VCaP (cell line): Measurements from ENCODE around the gene ZNF337.

ENCODE experiments used
- H3K27ac ChIP-seq: fragments of 450-650 bp; 2 replicates; pipeline ENCODE4 v1.5.1; 2017
- TF ChIP-seq, protein P1 (sequence below): fragments of 450-650 bp; conservative IDR thresholded peaks from 2 replicates; pipeline ENCODE4 v1.5.1; 2017; ENCODE audit warnings: mild to moderate bottlenecking, moderate library complexity

ZNF337 gene

DNA sequence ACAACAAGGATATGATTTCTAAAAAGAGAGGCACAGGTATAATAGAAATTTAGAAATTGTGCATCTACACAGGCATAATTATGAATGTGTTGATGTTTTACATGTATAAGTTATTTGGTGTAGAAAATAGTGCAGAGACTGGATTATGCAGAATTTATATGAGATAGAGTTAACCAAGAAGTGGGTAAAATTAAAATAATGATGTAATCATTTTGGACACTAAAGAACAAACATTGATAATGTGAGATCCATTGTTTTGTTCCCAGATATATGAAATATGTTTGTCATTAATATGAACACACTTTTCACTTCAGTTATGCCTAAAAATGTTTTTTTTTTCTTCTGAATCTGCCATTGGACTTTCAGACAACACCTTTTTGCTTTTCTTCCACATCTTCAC, 37.2 kb upstream of the ZNF337 start:
- TF ChIP-seq, protein P1, sequence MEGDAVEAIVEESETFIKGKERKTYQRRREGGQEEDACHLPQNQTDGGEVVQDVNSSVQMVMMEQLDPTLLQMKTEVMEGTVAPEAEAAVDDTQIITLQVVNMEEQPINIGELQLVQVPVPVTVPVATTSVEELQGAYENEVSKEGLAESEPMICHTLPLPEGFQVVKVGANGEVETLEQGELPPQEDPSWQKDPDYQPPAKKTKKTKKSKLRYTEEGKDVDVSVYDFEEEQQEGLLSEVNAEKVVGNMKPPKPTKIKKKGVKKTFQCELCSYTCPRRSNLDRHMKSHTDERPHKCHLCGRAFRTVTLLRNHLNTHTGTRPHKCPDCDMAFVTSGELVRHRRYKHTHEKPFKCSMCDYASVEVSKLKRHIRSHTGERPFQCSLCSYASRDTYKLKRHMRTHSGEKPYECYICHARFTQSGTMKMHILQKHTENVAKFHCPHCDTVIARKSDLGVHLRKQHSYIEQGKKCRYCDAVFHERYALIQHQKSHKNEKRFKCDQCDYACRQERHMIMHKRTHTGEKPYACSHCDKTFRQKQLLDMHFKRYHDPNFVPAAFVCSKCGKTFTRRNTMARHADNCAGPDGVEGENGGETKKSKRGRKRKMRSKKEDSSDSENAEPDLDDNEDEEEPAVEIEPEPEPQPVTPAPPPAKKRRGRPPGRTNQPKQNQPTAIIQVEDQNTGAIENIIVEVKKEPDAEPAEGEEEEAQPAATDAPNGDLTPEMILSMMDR, result no peak
- no peak overlapping the region for H3K27ac ChIP-seq

DNA sequence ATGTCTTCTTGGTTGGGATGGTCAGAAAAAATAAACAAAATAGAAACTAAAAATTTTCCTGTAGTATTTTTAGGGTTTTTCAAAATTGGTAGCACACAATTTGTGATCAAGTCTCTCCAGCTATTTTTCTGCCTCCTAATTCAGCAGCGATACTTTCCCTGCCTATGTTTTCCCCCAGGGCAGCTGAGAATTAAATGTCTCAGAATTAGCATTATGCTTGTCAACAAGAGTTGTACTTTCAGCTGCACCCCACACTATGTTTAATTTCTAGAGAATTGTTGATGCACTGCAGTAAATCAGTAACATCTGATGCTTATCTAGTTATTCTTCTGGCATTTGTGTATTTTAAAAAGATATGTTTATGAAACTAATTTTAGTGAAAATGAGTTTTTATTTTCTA, 34.2 kb upstream of the ZNF337 start:
- no peak overlapping the region for H3K27ac ChIP-seq
- TF ChIP-seq, protein P1, result no peak

DNA sequence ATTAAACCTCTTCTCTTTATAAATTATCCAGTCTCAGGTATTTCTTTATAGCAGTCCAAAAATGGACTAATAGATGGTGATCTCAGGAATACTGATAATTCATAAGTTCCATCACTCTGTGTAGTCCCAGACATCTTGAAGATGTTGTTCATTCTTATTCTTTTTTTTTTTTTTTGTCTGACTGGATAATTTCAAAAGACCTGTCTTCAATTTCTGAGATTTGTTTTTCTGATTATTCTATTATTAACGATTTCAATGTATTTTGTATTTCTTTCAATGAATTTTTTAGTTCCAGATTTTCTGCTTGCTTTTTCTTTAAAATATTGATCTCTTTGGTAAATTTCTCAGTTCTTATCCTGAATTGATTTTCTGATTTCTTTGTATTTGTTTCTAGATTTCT, 29.7 kb upstream of the ZNF337 start:
- TF ChIP-seq, protein P1, result no peak
- no peak overlapping the region for H3K27ac ChIP-seq

DNA sequence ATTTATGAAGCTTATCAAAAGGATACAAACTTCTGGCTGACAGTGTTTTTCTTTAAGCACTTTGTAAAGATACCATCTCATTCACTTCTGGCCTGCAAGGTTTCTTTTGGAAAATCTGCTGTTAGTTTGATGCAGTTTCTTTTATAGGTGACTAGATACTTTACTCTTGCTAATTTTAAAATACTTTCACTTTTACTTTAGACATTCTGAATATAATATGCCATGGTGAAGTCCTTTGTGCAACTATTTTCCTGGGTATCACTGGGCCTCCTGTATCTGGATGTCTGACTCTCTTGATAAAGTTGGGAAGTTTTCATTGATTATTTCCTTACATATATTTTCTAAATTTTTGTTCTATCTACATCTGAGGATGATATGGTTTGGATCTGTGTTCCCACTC, 29.0 kb upstream of the ZNF337 start:
- H3K27ac ChIP-seq, result no peak overlapping the region
- TF ChIP-seq, protein P1, result no peak

DNA sequence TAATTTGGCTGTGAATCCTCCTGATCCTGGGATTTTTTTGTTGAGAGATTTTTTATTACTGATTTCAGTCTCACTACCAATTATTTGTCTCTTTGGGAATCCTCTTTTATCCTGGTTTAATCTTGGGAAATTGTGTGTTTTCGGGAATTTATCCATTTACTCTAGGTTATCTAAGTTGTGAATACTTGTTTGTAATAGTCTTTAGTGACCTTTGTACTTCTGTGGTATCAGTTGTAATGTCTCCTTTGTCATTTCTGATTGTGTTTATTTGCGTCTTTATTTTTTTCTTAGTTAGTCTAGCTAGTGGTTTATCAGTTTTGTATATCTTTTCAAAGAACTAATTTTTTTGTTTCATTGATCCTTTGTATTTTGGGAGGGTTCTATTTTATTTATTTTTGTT, 27.3 kb upstream of the ZNF337 start:
- TF ChIP-seq, protein P1, result no peak

DNA sequence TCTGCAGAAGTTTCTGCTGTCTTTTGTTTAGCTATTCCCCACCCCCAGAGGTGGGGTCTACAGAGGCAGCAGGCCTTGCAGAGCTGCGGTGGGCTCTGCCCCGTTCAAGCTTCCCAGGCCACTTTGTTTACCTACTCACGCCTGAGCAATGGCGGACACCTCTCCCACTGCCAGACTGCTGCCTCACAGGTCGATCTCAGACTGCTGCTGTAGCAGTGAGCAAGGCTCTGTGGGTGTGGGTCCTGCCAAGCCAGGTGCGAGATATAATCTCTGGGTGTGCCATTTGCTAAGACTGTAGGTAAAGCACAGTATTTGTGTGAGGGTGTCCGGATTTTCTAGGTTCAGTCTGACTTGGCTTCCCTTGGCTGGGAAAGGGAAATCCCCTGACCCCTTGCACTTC, 23.6 kb upstream of the ZNF337 start:
- H3K27ac ChIP-seq, result no peak overlapping the region
- TF ChIP-seq, protein P1, result no peak

More for the DNA sequence above, 27.3 kb upstream of the ZNF337 start:
- no peak overlapping the region for H3K27ac ChIP-seq

DNA sequence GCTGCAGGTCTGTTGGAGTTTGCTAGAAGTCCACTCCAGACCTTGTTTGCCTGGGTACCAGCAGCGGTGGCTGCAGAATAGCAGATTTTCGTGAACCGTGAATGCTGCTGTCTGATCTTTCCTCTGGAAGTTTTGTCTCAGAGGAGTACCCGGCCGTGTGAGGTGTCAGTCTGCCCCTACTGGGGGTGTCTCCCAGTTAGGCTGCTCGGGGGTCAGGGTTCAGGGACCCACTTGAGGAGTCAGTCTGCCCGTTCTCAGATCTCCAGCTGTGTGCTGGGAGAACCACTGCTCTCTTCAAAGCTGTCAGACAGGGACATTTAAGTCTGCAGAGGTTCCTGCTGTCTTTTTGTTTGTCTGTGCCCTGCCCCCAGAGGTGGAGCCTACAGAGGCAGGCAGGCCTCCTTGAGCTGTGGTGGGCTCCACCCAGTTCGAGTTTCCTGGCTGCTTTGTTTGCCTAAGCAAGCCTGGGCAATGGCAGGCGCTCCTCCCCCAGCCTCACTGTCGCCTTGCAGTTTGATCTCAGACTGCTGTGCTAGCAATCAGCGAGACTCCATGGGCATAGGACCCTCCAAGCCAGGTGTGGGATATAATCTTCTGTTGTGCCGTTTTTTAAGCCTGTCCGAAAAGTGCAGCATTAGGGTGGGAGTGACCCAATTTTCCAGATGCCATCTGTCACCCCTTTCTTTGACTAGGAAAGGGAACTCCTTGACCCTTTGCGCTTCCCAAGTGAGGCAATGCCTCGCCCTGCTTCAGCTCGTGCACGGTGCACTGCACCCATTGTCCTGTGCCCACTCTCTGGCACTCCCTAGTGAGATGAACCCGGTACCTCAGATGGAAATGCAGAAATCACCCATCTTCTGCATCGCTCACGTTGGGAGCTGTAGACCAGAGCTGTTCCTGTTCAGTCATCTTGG, 22.5 kb upstream of the ZNF337 start:
- peak overlapping the region; percentile 42 for H3K27ac ChIP-seq

DNA sequence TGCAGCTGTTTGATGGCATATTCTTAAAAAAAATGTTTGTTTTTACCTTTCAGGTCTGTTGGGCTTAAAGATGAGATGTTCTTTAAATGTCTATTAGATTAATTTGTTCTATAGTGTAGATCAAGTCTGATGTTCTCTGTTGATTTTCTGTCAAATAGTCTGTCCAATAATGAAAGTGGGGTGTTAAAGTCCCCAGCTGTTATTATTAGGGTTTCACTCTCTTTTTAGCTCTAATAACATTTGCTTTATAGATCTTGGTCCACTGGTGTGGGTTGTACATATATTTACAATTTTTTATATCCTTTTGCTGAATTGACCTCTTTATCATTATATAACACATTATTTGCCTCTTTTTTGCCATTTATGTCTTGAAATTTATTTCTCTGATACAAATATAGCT, 11.0 kb upstream of the ZNF337 start:
- H3K27ac ChIP-seq, result no peak overlapping the region
- TF ChIP-seq, protein P1, result no peak
